Neural cell (in vitro differentiated cells): ENCODE measurements around the gene CDR2. TPM values are rescaled to one million over a fixed set of nuclear protein-coding genes. Genes with fewer than 3 reads are reported as not detected.

Experiments
- H2AFZ ChIP-seq: fragments of 200-600, 300-800 bp; sonication (generic), shearing (Covaris generic); 2 replicates; pipeline ENCODE4 v1.6.0; 2014; ENCODE audit warnings: low read depth, mild to moderate bottlenecking, antibody characterized with exemption, low read length, moderate library complexity
- H3F3A ChIP-seq: fragments of 200-600 bp; shearing (Covaris generic); 2 replicates; pipeline ENCODE4 v1.6.1; 2016; ENCODE audit warnings: mild to moderate bottlenecking, moderate library complexity, mixed read lengths, antibody characterized with exemption, low read length; ENCODE audit not compliant: insufficient read depth, poor library complexity, severe bottlenecking
- H3K27ac ChIP-seq: fragments of 200-600, 300-800 bp; sonication (generic), shearing (Covaris generic); 2 replicates; pipeline ENCODE4 v1.5.1; 2014; ENCODE audit warnings: mild to moderate bottlenecking, low read length, moderate library complexity
- H3K27me3 ChIP-seq: fragments of 300-800, 200-600 bp; sonication (generic), shearing (Covaris generic); 2 replicates; pipeline ENCODE4 v1.6.0; 2014; ENCODE audit warnings: mild to moderate bottlenecking, low read depth, low read length, moderate library complexity; ENCODE audit not compliant: insufficient read depth
- H3K36me3 ChIP-seq: fragments of 300-800, 200-600 bp; sonication (generic), shearing (Covaris generic); 2 replicates; pipeline ENCODE4 v1.5.1; 2014; ENCODE audit warnings: mild to moderate bottlenecking, antibody characterized with exemption, low read length, moderate library complexity; ENCODE audit not compliant: insufficient read depth
- H3K4me2 ChIP-seq: fragments of 300-800, 200-600 bp; sonication (generic), shearing (Covaris generic); 2 replicates; pipeline ENCODE4 v1.6.0; 2014; ENCODE audit warnings: mild to moderate bottlenecking, low read length
- H3K4me3 ChIP-seq: fragments of 300-800, 200-600 bp; sonication (generic), shearing (Covaris generic); 2 replicates; pipeline ENCODE4 v1.5.1; 2014; ENCODE audit warnings: mild to moderate bottlenecking, low read length, moderate library complexity
- H3K79me2 ChIP-seq: fragments of 200-600 bp; shearing (Covaris generic); replicated peaks from 2 replicates; pipeline ENCODE4 v1.6.0; 2014; ENCODE audit warnings: mild to moderate bottlenecking, low read length, moderate library complexity; ENCODE audit not compliant: insufficient read depth
- H3K9ac ChIP-seq: fragments of 300-800, 200-600 bp; sonication (generic), shearing (Covaris generic); 2 replicates; pipeline ENCODE4 v1.6.1; 2016; ENCODE audit warnings: mild to moderate bottlenecking, low read length, mixed read lengths
- H3K9me2 ChIP-seq: fragments of 200-600 bp; shearing (Covaris generic); 2 replicates; pipeline ENCODE4 v1.6.1; 2016; ENCODE audit warnings: mild to moderate bottlenecking, low read length, mixed read lengths; ENCODE audit not compliant: insufficient read depth
- H3K9me3 ChIP-seq: fragments of 200-600, 300-800 bp; sonication (generic), shearing (Covaris generic); 2 replicates; pipeline ENCODE4 v1.6.1; 2016; ENCODE audit warnings: mild to moderate bottlenecking, mixed run types, low read length, moderate library complexity, mixed read lengths
- H4K20me1 ChIP-seq: fragments of 200-600 bp; shearing (Covaris generic); 2 replicates; pipeline ENCODE4 v1.6.1; 2016; ENCODE audit warnings: mild to moderate bottlenecking, mixed run types; ENCODE audit not compliant: insufficient read depth
- EP300 ChIP-seq: fragments of 450-650 bp; conservative IDR thresholded peaks from 2 replicates; pipeline ENCODE4 v1.6.1; 2014; ENCODE audit warnings: antibody characterized with exemption, mild to moderate bottlenecking, moderate library complexity; ENCODE audit not compliant: poor library complexity, severe bottlenecking
- EZH2 ChIP-seq: fragments of 200-600, 300-800 bp; shearing (Covaris generic), sonication (generic); IDR thresholded peaks from 2 replicates; pipeline ENCODE4 v1.6.1; 2014; ENCODE audit warnings: antibody characterized with exemption, low read length, borderline replicate concordance, mild to moderate bottlenecking; ENCODE audit not compliant: insufficient read depth, poor library complexity, severe bottlenecking
- MXI1 ChIP-seq: fragments of 450-650 bp; conservative IDR thresholded peaks from 2 replicates; pipeline ENCODE4 v1.6.1; 2014; ENCODE audit warnings: antibody characterized with exemption, mild to moderate bottlenecking; ENCODE audit not compliant: poor library complexity, severe bottlenecking
- POLR2AphosphoS5 ChIP-seq: IDR thresholded peaks from 2 replicates; pipeline ENCODE4 v1.6.1; 2012
- RAD21 ChIP-seq: fragments of 450-650 bp; conservative IDR thresholded peaks from 2 replicates; pipeline ENCODE4 v1.6.1; 2014; ENCODE audit warnings: antibody characterized with exemption, mild to moderate bottlenecking, moderate library complexity
- REST ChIP-seq: IDR thresholded peaks from 2 replicates; pipeline ENCODE4 v1.6.1; 2012; ENCODE audit warnings: borderline replicate concordance
- SMC3 ChIP-seq: fragments of 450-650 bp; conservative IDR thresholded peaks from 2 replicates; pipeline ENCODE4 v1.6.1; 2014; ENCODE audit warnings: antibody characterized with exemption, mild to moderate bottlenecking, moderate library complexity; ENCODE audit not compliant: poor library complexity
- TAF1 ChIP-seq: IDR thresholded peaks from 2 replicates; pipeline ENCODE4 v1.6.1; 2012; ENCODE audit warnings: low read depth
- polyA plus RNA-seq: library from polyadenylated mRNA; depleted of rRNA; stranded (reverse); fragments of >200 nt; gene quantifications from 2 replicates; pipeline ENCODE4 v1.2.3, GENCODE V29; 2014
- TF ChIP-seq, protein P1 (sequence below): fragments of 450-650 bp; IDR thresholded peaks from 2 replicates; pipeline ENCODE4 v1.5.1; 2014; ENCODE audit warnings: antibody characterized with exemption, mild to moderate bottlenecking, moderate library complexity; ENCODE audit not compliant: poor library complexity, severe bottlenecking

Gene CDR2
- polyA plus RNA-seq, 1 donor from 2014 or later, result 17.8 TPM

- no peak overlapping the region for H3K27ac ChIP-seq
- H3K4me2 ChIP-seq, result no peak overlapping the region
- no peaks in the 10 kb centered on the region for H3K9me2 ChIP-seq
- no peaks in the 10 kb centered on the region for H3K9me3 ChIP-seq
- H3K79me2 ChIP-seq, result no peaks in the 10 kb centered on the region
- no peaks in the 10 kb centered on the region for H3F3A ChIP-seq
- H4K20me1 ChIP-seq, result no peaks in the 10 kb centered on the region
- H3K9ac ChIP-seq, result no peak overlapping the region
- no peaks in the 10 kb centered on the region for H3K27me3 ChIP-seq
- TF ChIP-seq, protein P1, sequence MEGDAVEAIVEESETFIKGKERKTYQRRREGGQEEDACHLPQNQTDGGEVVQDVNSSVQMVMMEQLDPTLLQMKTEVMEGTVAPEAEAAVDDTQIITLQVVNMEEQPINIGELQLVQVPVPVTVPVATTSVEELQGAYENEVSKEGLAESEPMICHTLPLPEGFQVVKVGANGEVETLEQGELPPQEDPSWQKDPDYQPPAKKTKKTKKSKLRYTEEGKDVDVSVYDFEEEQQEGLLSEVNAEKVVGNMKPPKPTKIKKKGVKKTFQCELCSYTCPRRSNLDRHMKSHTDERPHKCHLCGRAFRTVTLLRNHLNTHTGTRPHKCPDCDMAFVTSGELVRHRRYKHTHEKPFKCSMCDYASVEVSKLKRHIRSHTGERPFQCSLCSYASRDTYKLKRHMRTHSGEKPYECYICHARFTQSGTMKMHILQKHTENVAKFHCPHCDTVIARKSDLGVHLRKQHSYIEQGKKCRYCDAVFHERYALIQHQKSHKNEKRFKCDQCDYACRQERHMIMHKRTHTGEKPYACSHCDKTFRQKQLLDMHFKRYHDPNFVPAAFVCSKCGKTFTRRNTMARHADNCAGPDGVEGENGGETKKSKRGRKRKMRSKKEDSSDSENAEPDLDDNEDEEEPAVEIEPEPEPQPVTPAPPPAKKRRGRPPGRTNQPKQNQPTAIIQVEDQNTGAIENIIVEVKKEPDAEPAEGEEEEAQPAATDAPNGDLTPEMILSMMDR, result no peak
- no peak for TF ChIP-seq RAD21
- TF ChIP-seq EP300, result no peak
- TF ChIP-seq MXI1, result no peak
- no peak for TF ChIP-seq POLR2AphosphoS5
- TF ChIP-seq TAF1, result no peak
- no peak for TF ChIP-seq EZH2
- no peak overlapping the region for H2AFZ ChIP-seq
- no peaks in the 10 kb centered on the region for H3K36me3 ChIP-seq
- no peak overlapping the region for H3K4me3 ChIP-seq
Measured at GRCh38 chr16:22355487-22355908, 18.9 kb downstream of the CDR2 start.

DNA sequence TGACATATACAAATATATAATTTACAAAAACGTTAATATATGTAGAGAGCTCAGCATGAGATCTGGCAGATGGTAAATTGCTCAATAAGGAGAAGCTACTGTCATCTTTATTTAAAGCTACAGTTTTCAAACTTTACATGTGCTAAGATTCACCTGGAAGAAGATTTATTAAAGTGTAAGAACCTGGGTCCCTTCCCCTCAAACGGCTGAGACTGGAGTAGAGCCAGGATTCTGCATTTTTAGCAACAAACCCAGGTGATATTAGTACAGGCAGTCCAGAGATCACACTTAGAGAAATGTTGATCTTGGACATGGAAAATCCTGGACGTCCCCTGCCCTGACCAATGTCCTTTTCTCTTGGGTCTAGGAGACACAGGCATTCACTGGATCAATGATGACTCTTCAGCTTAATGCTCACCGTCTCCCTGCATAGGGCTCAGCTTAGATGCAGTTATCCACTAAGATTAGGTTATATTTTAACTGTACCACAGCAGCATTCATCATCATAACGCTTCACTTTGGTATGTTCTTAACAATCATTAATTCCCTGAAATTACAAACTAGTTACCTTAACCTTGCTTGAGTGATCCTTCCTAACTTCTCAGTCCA, 20.4 kb downstream of the CDR2 start:
- H3K4me3 ChIP-seq, result no peak overlapping the region
- no peak for TF ChIP-seq RAD21
- no peak for TF ChIP-seq EP300
- TF ChIP-seq, protein P1, result no peak
- no peak for TF ChIP-seq TAF1
- TF ChIP-seq REST, result no peak
- TF ChIP-seq MXI1, result no peak
- no peak for TF ChIP-seq EZH2
- no peak for TF ChIP-seq POLR2AphosphoS5
- TF ChIP-seq SMC3, result no peak
- H2AFZ ChIP-seq, result no peak overlapping the region
- no peak overlapping the region for H3K9ac ChIP-seq
- no peaks in the 10 kb centered on the region for H3K9me2 ChIP-seq
- no peaks in the 10 kb centered on the region for H3K9me3 ChIP-seq
- H4K20me1 ChIP-seq, result no peaks in the 10 kb centered on the region
- no peaks in the 10 kb centered on the region for H3K27me3 ChIP-seq
- H3K27ac ChIP-seq, result no peak overlapping the region
- no peak overlapping the region for H3K4me2 ChIP-seq
- no peaks in the 10 kb centered on the region for H3K79me2 ChIP-seq
- no peaks in the 10 kb centered on the region for H3F3A ChIP-seq
- H3K36me3 ChIP-seq, result no peaks in the 10 kb centered on the region
